B cell (primary cell): ENCODE measurements around the gene NEU4. TPM values are rescaled to one million over a fixed set of nuclear protein-coding genes. Genes with fewer than 3 reads are reported as not detected.

Experiments
- ATAC-seq: fragments of 200-7000 bp; cut with Tn5 transposase; one replicate; pipeline ENCODE4 v1.10.0; 2021; ENCODE audit warnings: low read depth, mild to moderate bottlenecking, moderate number of reproducible peaks, moderate library complexity
- CTCF ChIA-PET: fragments of 350-600 bp; sonication (Branson Sonifier 250); formaldehyde crosslinking; loops from one replicate; lab custom pipeline; 2021; ENCODE audit warnings: antibody characterized with exemption, inconsistent platforms; lab: Charles Lee
- POLR2A ChIA-PET: fragments of 350-600 bp; sonication (Branson Sonifier 250); formaldehyde crosslinking; loops from one replicate; lab custom pipeline; 2021; ENCODE audit warnings: antibody characterized with exemption; lab: Charles Lee
- DNase-seq: peaks from one replicate; pipeline ENCODE4 v3.0.0; 2013
- H2AFZ ChIP-seq: 2 replicates; pipeline ENCODE4 v1.6.1; 2012; ENCODE audit warnings: mild to moderate bottlenecking, low read depth, low read length; ENCODE audit not compliant: insufficient read depth, poor library complexity, severe bottlenecking
- H3K27ac ChIP-seq, 2 donors: 1 replicate in 1 of 2; 2 replicates in 1 of 2; pipeline ENCODE4 v1.5.1; 2012 to 2013; ENCODE audit warnings: low read length in 2 of 2, mild to moderate bottlenecking in 2 of 2, moderate library complexity in 1 of 2
- H3K27me3 ChIP-seq, 4 experiments: fragments of 200-600 bp in 1 of 4; sonication (generic) in 1 of 4; replicated peaks in 1 of 4; 1 replicate in 2 of 4; 2 replicates in 2 of 4; pipeline versions ENCODE4 v1.6.1 to v1.7.0; 2013 to 2016; ENCODE audit warnings: low read length in 3 of 4, mild to moderate bottlenecking in 2 of 4, mixed read lengths in 1 of 4, moderate library complexity in 1 of 4; ENCODE audit not compliant: insufficient read depth in 4 of 4, control insufficient read depth in 3 of 4; ENCODE audit errors: control extremely low read depth in 1 of 4
- H3K36me3 ChIP-seq, 2 experiments: replicated peaks in 1 of 2; 1 replicate in 1 of 2; 2 replicates in 1 of 2; pipeline versions ENCODE4 v1.6.1 to v1.7.1; 2013; ENCODE audit warnings: low read length in 1 of 2; ENCODE audit not compliant: insufficient read depth in 2 of 2, control insufficient read depth in 1 of 2; ENCODE audit errors: control extremely low read depth in 1 of 2, extremely low read depth in 1 of 2
- H3K4me1 ChIP-seq, 2 donors: fragments of 200-600 bp in 1 of 2; sonication (generic) in 1 of 2; 1 replicate in 1 of 2; 2 replicates in 1 of 2; pipeline versions ENCODE4 v1.5.1 to v1.6.1; 2013 to 2017; ENCODE audit warnings: low read length in 2 of 2; ENCODE audit not compliant: control insufficient read depth in 2 of 2, insufficient read depth in 2 of 2
- H3K4me2 ChIP-seq: replicated peaks from 2 replicates; pipeline ENCODE3; 2012; ENCODE audit warnings: mild to moderate bottlenecking, low read depth, low read length; ENCODE audit not compliant: poor library complexity, severe bottlenecking
- H3K4me3 ChIP-seq, 5 experiments: fragments of 200-600 bp in 1 of 5; sonication (generic) in 1 of 5; 1 replicate in 3 of 5; 2 replicates in 2 of 5; pipeline versions ENCODE4 v1.5.1 to v1.7.0; 2011 to 2016; ENCODE audit warnings: low read length in 4 of 5, mild to moderate bottlenecking in 4 of 5, low read depth in 2 of 5, control low read depth in 1 of 5, moderate library complexity in 1 of 5; ENCODE audit not compliant: insufficient read depth in 1 of 5; ENCODE audit errors: control extremely low read depth in 1 of 5, extremely low read depth in 1 of 5
- H3K79me2 ChIP-seq: fragments of 200-600 bp; sonication (generic); one replicate; pipeline ENCODE4 v1.6.0; 2016; ENCODE audit warnings: low read length; ENCODE audit not compliant: control insufficient read depth, insufficient read depth
- H3K9ac ChIP-seq: fragments of 200-600 bp; sonication (generic); 2 replicates; pipeline ENCODE4 v1.6.1; 2017; ENCODE audit warnings: mild to moderate bottlenecking, low read length, moderate library complexity
- H3K9me3 ChIP-seq, 3 donors: one replicate each; pipeline versions ENCODE4 v1.6.1 to v1.7.1; 2013; ENCODE audit warnings: low read length in 2 of 3; ENCODE audit not compliant: control insufficient read depth in 2 of 3, insufficient read depth in 1 of 3; ENCODE audit errors: control extremely low read depth in 1 of 3
- H4K20me1 ChIP-seq: 2 replicates; pipeline ENCODE4 v1.6.0; 2012; ENCODE audit warnings: mild to moderate bottlenecking, low read length; ENCODE audit not compliant: insufficient read depth, control insufficient read depth, poor library complexity, severe bottlenecking
- H3K27ac Mint-ChIP-seq: one replicate; pipeline ENCODE4 v1.8.0; 2021; ENCODE audit warnings: mixed read lengths
- H3K27me3 Mint-ChIP-seq: one replicate; pipeline ENCODE4 v1.8.0; 2021; ENCODE audit warnings: mixed read lengths
- H3K4me1 Mint-ChIP-seq: one replicate; pipeline ENCODE4 v1.8.0; 2021; ENCODE audit warnings: mixed read lengths
- H3K4me3 Mint-ChIP-seq: one replicate; pipeline ENCODE4 v1.8.0; 2021; ENCODE audit warnings: mixed read lengths
- H3K9me3 Mint-ChIP-seq: one replicate; pipeline ENCODE4 v1.8.0; 2022; ENCODE audit warnings: mixed read lengths; ENCODE audit not compliant: insufficient read depth
- EZH2 ChIP-seq: IDR thresholded peaks from 2 replicates; pipeline ENCODE4 v1.6.1; 2012; ENCODE audit warnings: borderline replicate concordance, low read depth, mild to moderate bottlenecking, moderate library complexity, low read length; ENCODE audit not compliant: insufficient read depth, poor library complexity, severe bottlenecking
- WGBS: methylation state at CpG from one replicate; pipeline ENCODE4 v1.1.5; 2013; ENCODE audit warnings: missing lambda C conversion rate; ENCODE audit not compliant: insufficient coverage; 5-methylcytosine and 5-hydroxymethylcytosine counted together
- intact Hi-C: fragments of 100-400 bp; cut with micrococcal nuclease; formaldehyde crosslinking; loops from one replicate; pipeline ENCODE4 v1.10.0; 2022
- polyA plus RNA-seq: library from polyadenylated mRNA; depleted of rRNA; stranded (reverse); fragments of >200 nt; gene quantifications from 2 replicates; pipeline ENCODE4 v1.2.3, GENCODE V29; 2012
- total RNA-seq, 2 donors: library from RNA; stranded (reverse); fragments of 120-200 nt in 1 of 2; gene quantifications; 1 replicate in 1 of 2; 2 replicates in 1 of 2; pipeline versions ENCODE4 v1.2.3 to v1.2.4, GENCODE V29; 2013 to 2022
- TF ChIP-seq, protein P1 (sequence below): fragments of 200-600 bp; IDR thresholded peaks from one replicate; pipeline ENCODE4 v1.8.0; 2022; ENCODE audit warnings: antibody characterized with exemption, mild to moderate bottlenecking

The NEU4 gene
- total and polyA plus RNA-seq, 2 donors (not counting 1 experiment from before 2014, with no cell fraction given) = 0.19 TPM; not detected in 1

DNA sequence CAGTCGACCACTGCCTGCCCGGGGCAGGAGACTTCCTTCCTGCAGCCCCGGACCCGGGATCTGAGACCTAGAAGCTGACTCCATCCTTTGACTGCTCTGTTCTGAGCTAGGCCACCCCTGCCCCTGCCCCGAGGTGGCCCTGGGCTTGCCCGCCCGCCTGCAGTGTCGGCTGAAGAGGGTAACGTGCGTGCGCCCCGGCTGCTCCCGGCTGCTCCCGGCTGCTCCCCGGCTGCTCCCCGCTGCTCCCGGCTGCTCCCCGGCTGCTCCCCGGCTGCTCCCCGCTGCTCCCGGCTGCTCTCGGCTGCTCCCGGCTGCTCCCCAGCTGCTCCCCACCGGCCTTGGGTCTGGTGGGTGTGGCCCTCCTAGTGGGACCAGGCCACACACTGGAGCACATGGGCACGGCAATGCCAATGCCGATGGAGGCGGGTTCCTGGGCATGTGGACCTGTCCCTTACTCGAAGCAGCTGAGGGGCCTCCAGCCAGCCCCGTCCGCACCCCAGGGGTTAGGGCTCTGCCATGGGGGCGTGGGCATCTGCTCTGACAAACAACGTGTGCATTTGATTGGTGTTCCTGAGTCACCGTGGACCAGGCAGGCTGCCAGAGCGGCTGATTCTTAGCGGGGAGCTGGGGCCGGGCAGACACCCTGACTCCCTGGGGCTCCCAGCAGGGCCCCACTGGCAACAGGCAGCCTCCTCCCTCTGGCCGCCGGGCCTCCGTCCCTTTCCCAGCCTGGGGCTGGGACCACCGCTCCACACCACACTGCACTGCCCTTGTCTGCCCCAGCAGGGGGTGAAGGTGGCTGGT lies 34.4 kb upstream of the NEU4 start:
- H3K9ac ChIP-seq = no peak overlapping the region
- H3K27me3 Mint-ChIP-seq = peaks cover 4% of the 10 kb centered on the region
- H3K36me3 ChIP-seq = no peaks in the 10 kb centered on the region
- H3K4me1 ChIP-seq = peaks cover 0 to 15% of the 10 kb centered on the region in 2 donors
- ChIA-PET POLR2A (interaction anchor here (0.6 kb wide), 1 partner anchor 13 kb away, joined by 5 read pairs; no protein-coding TSS in a partner anchor), CTCF (no interaction called here)
- no peak overlapping the region for H3K27ac ChIP-seq
- no peak overlapping the region for H3K4me3 Mint-ChIP-seq
- H3K4me3 ChIP-seq = no peak overlapping the region
- H4K20me1 ChIP-seq = no peaks in the 10 kb centered on the region
- no peak overlapping the region for H2AFZ ChIP-seq
- no peak for TF ChIP-seq EZH2
- TF ChIP-seq, protein P1, sequence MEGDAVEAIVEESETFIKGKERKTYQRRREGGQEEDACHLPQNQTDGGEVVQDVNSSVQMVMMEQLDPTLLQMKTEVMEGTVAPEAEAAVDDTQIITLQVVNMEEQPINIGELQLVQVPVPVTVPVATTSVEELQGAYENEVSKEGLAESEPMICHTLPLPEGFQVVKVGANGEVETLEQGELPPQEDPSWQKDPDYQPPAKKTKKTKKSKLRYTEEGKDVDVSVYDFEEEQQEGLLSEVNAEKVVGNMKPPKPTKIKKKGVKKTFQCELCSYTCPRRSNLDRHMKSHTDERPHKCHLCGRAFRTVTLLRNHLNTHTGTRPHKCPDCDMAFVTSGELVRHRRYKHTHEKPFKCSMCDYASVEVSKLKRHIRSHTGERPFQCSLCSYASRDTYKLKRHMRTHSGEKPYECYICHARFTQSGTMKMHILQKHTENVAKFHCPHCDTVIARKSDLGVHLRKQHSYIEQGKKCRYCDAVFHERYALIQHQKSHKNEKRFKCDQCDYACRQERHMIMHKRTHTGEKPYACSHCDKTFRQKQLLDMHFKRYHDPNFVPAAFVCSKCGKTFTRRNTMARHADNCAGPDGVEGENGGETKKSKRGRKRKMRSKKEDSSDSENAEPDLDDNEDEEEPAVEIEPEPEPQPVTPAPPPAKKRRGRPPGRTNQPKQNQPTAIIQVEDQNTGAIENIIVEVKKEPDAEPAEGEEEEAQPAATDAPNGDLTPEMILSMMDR = no peak
- no peaks in the 10 kb centered on the region for H3K9me3 Mint-ChIP-seq
- peaks cover 9% of the 10 kb centered on the region for H3K4me1 Mint-ChIP-seq
- no peak overlapping the region for H3K27ac Mint-ChIP-seq
- H3K4me2 ChIP-seq = no peak overlapping the region
- 63% methylated on average over 36 of the region's 40 CpGs for WGBS
- ATAC-seq (no peak), DNase-seq (no peak)
- H3K79me2 ChIP-seq = no peaks in the 10 kb centered on the region
- intact Hi-C loops = no loop called here
- peaks cover 0 to 13% (median 0%) of the 10 kb centered on the region in 4 experiments for H3K27me3 ChIP-seq
- H3K9me3 ChIP-seq = no peaks in the 10 kb centered on the region
